ENCODE data around the gene SEC62. TPM values are rescaled to one million over a fixed set of nuclear protein-coding genes. Genes with fewer than 3 reads are reported as not detected.
A peak's percentile ranks its signal among the peaks of the same experiment; 100 is the strongest.

SEC62 gene
- total RNA-seq, 1 donor from 2014 or later = 99.2 TPM

GRCh38 chr3:170027233-170028102 lies 60.9 kb downstream of the SEC62 start:
- TF ChIP-seq, protein P1, sequence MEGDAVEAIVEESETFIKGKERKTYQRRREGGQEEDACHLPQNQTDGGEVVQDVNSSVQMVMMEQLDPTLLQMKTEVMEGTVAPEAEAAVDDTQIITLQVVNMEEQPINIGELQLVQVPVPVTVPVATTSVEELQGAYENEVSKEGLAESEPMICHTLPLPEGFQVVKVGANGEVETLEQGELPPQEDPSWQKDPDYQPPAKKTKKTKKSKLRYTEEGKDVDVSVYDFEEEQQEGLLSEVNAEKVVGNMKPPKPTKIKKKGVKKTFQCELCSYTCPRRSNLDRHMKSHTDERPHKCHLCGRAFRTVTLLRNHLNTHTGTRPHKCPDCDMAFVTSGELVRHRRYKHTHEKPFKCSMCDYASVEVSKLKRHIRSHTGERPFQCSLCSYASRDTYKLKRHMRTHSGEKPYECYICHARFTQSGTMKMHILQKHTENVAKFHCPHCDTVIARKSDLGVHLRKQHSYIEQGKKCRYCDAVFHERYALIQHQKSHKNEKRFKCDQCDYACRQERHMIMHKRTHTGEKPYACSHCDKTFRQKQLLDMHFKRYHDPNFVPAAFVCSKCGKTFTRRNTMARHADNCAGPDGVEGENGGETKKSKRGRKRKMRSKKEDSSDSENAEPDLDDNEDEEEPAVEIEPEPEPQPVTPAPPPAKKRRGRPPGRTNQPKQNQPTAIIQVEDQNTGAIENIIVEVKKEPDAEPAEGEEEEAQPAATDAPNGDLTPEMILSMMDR (IDR thresholded peaks at IDR 0.05) = no peak
- no peaks in the 10 kb centered on the region for H3K9me3 Mint-ChIP-seq (ENCODE audit: low read depth)
- no peaks in the 10 kb centered on the region for H3K36me3 Mint-ChIP-seq (ENCODE audit: low read depth)
- H3K4me1 Mint-ChIP-seq (ENCODE audit: low read depth) = no peaks in the 10 kb centered on the region
- no peak for DNase-seq (ENCODE audit: low spot score)
- peaks cover 4% of the 10 kb centered on the region for H3K27me3 Mint-ChIP-seq (ENCODE audit: low read depth)
- no peak overlapping the region for H3K4me3 Mint-ChIP-seq (ENCODE audit: unreplicated experiment)
- H3K27ac Mint-ChIP-seq (ENCODE audit: unreplicated experiment) = no peak overlapping the region

DNA sequence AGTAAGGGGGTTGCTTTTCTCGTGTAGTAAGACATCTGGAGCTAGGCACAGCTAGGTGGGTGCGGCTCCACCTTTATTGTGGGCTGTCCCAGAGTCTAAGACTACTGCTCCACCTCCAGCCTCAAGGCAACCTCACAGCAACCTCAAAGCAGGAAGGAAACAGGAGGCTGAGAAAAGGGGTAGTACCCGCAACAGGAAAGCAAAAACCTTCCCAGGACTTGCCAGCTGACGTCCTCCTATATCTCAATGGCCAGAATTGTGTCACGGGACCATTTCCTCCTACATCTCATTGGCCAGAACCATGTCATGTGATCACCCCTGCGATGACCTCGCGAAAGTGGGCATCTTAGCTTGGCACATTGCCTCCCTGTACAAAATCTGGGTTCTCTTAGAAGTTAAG lies 66.9 kb downstream of the SEC62 start:
- Mint-ChIP-seq H3K4me3 (ENCODE audit: unreplicated experiment) (no peak overlapping the region), H3K36me3 (ENCODE audit: low read depth) (no peaks in the 10 kb centered on the region), H3K27me3 (ENCODE audit: low read depth) (peaks cover 19% of the 10 kb centered on the region), H3K9me3 (ENCODE audit: low read depth) (no peaks in the 10 kb centered on the region), H3K4me1 (ENCODE audit: low read depth) (peaks cover 3% of the 10 kb centered on the region), H3K27ac (ENCODE audit: unreplicated experiment) (no peak overlapping the region)
- TF ChIP-seq, protein P1 (IDR thresholded peaks at IDR 0.05) = no peak
- DNase-seq (ENCODE audit: low spot score) = no peak

GRCh38 chr3:170037463-170038433 lies 71.1 kb downstream of the SEC62 start, which contains the start of gene GPR160:
TSS of gene GPR160 (plus strand) at chr3:170037995. CDS start at chr3:170083973, 45,978 bp downstream.
- peak within 1 kb of the TSS; percentile 70 for H3K4me3 Mint-ChIP-seq (ENCODE audit: unreplicated experiment)
- TF ChIP-seq, protein P1 (IDR thresholded peaks at IDR 0.05) = peak; percentile 91
- DNase-seq (ENCODE audit: low spot score) = no peak
- no peaks in the 10 kb centered on the region for H3K9me3 Mint-ChIP-seq (ENCODE audit: low read depth)
- H3K4me1 Mint-ChIP-seq (ENCODE audit: low read depth) = peaks cover 3% of the 10 kb centered on the region
- H3K27me3 Mint-ChIP-seq (ENCODE audit: low read depth) = peaks cover 45% of the 10 kb centered on the region
- no peak within 1 kb of the TSS for H3K27ac Mint-ChIP-seq (ENCODE audit: unreplicated experiment)
- H3K36me3 Mint-ChIP-seq (ENCODE audit: low read depth) = peaks cover 3% of the 10 kb centered on the region

- Mint-ChIP-seq H3K36me3 (ENCODE audit: low read depth) (peaks cover 5% of the 10 kb centered on the region), H3K4me1 (ENCODE audit: low read depth) (peaks cover 3% of the 10 kb centered on the region), H3K27me3 (ENCODE audit: low read depth) (peaks cover 50% of the 10 kb centered on the region), H3K4me3 (ENCODE audit: unreplicated experiment) (peak overlapping the region; percentile 70), H3K27ac (ENCODE audit: unreplicated experiment) (no peak overlapping the region), H3K9me3 (ENCODE audit: low read depth) (no peaks in the 10 kb centered on the region)
- TF ChIP-seq, protein P1 (IDR thresholded peaks at IDR 0.05) = peak; percentile 19
- DNase-seq (ENCODE audit: low spot score) = no peak
Measured at GRCh38 chr3:170038434-170039110, 72.0 kb downstream of the SEC62 start.
